ENCODE results near the gene DNPH1.

DNPH1 gene

GRCh38 chr6:43228951-43229802 lies at the start of gene DNPH1:
DNPH1 (minus strand) TSS chr6:43229481; CDS start chr6:43229456, 25 bp downstream.
- in situ Hi-C loops (cut with MboI; ENCODE audit: low sequenced_read_pairs), result no loop called here

- in situ Hi-C loops (cut with MboI; ENCODE audit: low sequenced_read_pairs), result no loop called here
Observed at GRCh38 chr6:43278524-43279078, 49.3 kb upstream of the DNPH1 start.

GRCh38 chr6:43277643-43278523 lies 48.6 kb upstream of the DNPH1 start:
- in situ Hi-C loops (cut with MboI; ENCODE audit: low sequenced_read_pairs), result no loop called here

DNA sequence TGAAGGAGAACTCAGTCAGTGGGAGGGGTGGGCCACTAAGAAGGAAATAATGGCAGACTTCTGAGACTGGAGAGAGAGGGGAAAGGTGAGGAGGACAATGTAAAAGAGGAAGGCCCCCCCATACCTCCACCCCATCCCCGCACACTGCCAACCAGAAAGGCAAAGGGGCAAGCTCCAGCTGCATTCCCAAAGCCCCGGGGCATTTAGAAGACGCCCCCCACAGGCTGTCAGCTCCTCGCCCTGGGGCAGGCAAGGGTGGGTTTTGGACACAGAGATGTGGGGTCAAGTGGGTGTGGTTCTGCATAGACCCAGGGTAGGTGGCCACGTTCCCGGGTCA lies 48.0 kb upstream of the DNPH1 start:
- in situ Hi-C loops (cut with MboI; ENCODE audit: low sequenced_read_pairs), result no loop called here

DNA sequence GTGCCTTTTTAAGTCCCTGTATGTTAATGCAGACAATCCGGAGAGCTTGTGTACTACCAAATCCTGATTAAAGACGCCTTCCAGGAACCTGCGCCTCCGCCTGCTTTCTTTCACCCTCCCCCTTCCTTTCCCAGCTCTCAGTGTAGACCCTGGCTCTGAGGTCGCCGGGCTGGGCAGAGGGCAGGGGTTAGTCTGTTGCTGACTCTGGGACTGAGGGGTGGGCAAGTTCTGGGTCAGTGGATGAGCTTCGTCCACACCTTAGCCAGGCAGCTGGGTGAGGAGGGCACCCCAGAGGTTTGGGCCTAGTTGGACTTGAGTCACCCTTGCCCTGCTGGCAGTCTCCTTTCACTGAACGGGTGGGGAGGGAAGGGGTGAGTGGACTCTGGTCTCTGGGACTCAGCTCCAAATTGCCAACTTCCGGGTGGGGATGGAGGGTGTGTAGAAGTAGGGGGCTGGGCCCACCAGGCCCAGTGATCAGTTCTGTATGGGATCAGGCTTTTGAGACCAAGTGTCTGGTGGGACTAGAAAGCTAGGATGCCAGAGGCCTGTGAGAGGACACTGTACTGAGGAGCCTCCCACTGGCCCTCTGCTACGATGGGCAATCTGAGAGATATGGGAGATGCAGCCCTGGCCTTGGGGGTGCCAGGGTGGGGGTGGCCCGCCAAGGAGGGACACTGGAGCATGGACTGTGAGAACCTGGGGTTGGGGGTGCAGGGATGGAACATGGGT lies 47.5 kb upstream of the DNPH1 start:
- in situ Hi-C loops (cut with MboI; ENCODE audit: low sequenced_read_pairs), result no loop called here

DNA sequence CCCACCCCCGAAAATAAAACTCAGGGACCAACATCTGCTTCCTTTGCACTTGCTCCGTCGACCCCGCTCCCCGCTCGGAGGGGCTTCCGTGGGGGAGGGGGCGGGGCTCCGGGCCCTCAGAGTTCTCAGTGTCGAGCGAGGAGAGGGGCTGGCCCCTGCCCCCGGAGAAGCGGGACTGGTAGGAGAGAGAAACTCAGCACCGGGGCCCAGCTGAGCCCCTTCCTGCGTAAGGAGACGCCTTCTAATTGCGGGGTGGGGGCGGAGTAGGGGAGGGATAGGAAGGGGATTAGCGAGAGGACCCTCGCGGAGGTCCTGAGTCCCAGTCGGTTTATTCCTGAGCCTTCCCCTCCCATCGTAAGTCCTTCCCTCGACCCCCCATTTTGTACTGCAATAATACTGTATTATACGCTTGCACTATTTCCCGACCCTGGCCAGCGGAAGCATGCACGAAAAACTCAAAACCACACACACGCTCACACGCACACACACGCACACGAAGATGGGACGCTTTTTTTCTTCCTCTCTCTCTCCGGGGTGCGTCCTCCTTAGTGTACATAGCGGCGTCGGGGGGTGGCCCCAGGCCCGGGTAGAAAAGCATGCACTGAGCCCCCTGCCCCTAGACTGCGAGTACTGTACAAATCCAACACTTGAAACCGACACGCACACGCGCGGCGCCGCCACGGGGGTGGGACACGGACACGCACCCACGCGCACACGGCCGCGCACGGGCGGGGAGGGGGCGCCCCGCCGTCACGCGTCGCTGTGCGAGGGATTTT lies 46.7 kb upstream of the DNPH1 start:
- in situ Hi-C loops (cut with MboI; ENCODE audit: low sequenced_read_pairs), result no loop called here

DNA sequence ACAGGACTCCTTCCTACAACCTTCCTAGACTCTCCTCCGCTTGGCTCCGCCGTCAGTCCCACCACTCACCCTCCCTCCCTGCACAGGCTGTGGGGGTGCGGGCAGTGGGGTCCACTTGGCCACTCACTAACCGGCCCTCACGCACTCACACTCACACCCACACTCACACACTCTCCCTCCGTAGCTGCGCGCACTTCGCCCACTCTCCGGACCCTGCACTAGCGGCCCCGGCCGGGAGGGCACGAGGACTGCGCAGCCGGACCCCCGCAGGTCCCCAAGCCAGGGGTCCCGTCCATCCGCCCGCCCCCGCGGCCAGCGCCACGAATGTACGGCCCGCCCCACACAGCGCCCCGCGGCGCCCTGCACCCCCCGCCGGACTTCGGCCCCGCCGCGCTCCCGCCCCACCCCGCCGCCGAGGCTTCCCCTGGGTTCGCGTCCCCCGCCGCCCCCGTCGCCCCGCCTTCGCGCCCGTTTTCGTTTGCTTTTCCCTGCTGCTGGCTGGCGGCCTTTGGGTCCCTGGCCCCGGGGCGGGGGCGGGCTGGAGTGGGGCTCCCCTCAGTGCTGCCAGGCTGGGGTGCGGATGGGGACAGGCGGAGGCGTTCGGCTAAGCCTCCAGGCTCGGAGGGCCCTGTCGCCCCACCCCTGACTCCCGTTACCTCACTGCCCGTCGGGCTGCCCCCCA lies 45.8 kb upstream of the DNPH1 start:
- in situ Hi-C loops (cut with MboI; ENCODE audit: low sequenced_read_pairs), result no loop called here

DNA sequence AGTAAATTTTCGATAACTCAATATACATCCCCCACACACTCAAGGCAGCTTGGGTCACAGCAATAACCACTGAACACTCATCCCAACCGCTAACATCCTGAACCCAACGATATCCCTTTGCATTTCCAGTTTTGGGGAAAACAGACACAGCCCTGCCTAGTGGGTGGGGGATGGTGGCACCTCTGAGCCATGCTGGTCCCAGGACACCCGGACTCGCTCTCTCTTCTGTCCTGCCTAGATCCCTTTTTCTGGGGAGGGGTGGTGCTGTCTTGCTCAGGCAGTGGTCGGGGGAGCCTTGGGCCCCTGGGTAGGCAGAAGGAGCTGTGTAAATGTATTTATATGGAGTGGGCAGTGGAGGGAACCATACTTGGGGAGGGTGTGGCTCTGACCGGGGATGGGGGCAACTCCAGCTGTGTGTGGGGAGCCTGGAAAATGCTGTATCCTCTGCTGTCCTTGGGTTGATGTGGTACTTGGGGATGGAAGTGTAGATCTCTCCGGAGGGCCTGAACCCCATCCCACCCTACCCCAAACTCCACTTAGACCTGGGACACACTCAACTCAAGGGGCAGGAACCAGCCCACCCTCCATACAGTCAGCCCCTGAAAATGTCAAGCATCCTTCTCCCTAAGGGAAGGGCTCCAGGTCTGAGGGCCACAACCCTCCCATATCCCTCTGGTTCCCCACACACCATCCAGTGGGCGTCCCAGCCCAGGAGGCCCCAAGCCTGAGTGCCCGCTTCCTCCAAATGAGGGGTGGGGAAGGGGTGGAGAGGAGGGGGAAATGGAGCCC lies 45.0 kb upstream of the DNPH1 start:
- in situ Hi-C loops (cut with MboI; ENCODE audit: low sequenced_read_pairs), result no loop called here

DNA sequence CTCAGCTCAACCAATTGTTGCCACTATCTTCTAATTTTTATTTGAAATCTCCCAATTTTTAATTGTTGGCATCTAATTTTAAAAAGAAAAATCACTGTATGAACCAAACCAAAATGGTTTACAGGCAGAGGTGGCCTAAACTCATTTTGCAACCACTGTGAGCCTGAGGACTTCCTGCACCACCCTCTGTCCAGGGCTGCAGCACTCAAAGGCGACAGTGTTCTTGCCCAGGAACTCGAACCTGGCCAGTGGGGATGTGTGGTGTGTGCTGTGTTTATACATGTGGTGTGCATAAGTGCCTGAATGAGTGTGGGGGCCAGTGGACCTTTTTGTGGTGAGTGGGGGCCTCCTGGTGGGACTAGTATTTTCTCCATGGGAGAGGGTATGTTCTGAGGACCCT lies 44.4 kb upstream of the DNPH1 start:
- in situ Hi-C loops (cut with MboI; ENCODE audit: low sequenced_read_pairs), result no loop called here

- in situ Hi-C loops (cut with MboI; ENCODE audit: low sequenced_read_pairs), result no loop called here
Observed at GRCh38 chr6:43271944-43272343, 42.7 kb upstream of the DNPH1 start.

GRCh38 chr6:43271103-43271815 lies 42.0 kb upstream of the DNPH1 start:
- in situ Hi-C loops (cut with MboI; ENCODE audit: low sequenced_read_pairs), result no loop called here

GRCh38 chr6:43269273-43270007 lies 40.2 kb upstream of the DNPH1 start:
- in situ Hi-C loops (cut with MboI; ENCODE audit: low sequenced_read_pairs), result no loop called here

DNA sequence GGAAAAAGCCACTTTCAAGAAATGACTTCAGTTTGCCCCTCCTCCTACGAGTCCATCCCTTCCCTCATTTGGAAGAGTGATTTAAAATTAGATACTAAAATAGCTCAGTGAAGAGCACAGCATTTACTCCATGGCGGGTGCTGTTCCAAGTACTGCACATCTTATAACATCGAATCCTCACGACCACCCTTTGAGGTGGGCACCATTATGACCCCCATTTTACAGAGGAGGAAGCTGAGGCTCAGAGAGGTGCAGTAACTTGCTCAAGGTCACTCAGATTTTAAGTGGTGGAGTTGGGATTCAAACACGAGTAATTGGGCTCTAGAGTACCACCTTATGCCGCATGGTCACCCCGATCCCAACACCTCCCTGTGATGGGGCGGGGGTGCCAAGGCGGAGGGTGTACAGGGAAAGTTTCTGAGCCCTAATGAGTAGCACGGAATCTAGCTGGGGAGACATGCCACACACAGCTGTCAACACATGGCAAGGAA lies 39.5 kb upstream of the DNPH1 start:
- in situ Hi-C loops (cut with MboI; ENCODE audit: low sequenced_read_pairs), result no loop called here

- in situ Hi-C loops (cut with MboI; ENCODE audit: low sequenced_read_pairs), result no loop called here
Observed at GRCh38 chr6:43268355-43268700, 39.0 kb upstream of the DNPH1 start.

DNA sequence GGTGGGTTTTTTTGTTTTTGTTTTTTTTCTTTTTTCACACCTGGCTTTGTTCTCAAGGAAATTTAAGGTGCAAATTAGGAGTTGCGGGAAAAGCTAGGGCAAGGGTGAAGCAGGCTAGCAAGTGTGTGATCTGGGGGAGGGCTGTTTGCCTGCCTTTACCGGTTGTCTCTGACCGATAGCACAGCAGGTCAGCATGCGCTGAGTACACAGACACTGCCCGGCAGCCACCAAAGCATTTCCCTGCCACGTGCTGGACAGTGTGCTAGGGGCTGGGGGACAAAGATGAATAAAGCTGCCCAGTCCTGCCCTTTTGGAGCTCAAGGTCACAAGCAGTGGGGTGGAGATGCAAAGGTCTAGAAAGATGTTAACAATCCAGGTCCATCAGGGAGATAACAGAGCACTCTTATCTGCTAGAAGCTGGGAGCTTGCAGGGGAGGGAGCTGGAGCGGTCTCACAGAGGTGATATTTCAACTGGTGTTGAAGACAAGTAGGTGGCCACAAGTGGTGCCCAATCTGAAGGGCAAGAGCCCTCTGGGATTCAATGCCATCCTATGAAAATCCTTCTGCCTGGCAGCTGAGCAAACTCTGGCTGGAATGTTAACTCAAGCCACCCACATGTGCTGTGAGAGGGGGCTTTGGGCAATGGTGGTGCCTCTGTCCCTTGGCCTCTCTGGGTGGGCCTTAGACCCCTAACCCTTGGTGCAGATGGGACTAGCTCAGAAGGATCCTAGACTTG lies 38.5 kb upstream of the DNPH1 start:
- in situ Hi-C loops (cut with MboI; ENCODE audit: low sequenced_read_pairs), result no loop called here

- in situ Hi-C loops (cut with MboI; ENCODE audit: low sequenced_read_pairs), result no loop called here
Observed at GRCh38 chr6:43265564-43265963, 36.3 kb upstream of the DNPH1 start.

DNA sequence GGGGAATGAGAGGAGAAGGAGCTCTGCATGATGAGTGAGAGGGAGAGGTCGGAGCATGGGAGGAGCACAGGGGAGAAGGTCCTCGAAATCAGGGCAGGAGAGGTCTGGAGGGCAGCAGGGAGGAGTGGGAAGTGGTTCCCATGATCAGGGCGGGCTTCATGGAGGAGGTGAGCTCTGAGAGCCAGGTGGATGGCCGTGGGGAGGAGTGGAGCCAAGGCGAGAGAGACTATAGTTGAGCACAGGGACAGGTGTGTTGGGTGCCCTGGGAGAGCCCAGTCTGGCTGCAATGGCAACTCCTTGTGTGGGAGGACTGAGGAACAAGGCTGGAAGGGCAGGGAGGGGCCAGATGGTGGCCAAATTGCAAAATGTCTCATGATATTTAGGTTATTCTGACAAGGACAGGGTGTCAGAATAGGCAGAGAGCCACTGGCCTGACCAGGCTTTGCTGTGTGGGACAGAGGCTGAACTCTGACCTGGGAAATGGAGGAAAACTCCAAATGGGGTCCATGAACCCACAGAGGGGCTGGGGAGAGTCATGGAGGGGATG lies 35.4 kb upstream of the DNPH1 start:
- in situ Hi-C loops (cut with MboI; ENCODE audit: low sequenced_read_pairs), result no loop called here
